HG02840 (cell line): ENCODE results near the gene GDF7.
"Not testable (repeated sequence)": the region's sequence is repeated elsewhere in the genome, so short reads cannot be mapped to it uniquely, and the experiment has no call there.

Experiments used
- ATAC-seq: cut with Tn5 transposase; IDR thresholded peaks from one replicate; pipeline ENCODE4 v1.9.1; 2021; ENCODE audit warnings: mild to moderate bottlenecking, moderate library complexity, moderate number of reproducible peaks; ENCODE audit not compliant: unreplicated experiment, low FRiP score

The GDF7 gene

DNA sequence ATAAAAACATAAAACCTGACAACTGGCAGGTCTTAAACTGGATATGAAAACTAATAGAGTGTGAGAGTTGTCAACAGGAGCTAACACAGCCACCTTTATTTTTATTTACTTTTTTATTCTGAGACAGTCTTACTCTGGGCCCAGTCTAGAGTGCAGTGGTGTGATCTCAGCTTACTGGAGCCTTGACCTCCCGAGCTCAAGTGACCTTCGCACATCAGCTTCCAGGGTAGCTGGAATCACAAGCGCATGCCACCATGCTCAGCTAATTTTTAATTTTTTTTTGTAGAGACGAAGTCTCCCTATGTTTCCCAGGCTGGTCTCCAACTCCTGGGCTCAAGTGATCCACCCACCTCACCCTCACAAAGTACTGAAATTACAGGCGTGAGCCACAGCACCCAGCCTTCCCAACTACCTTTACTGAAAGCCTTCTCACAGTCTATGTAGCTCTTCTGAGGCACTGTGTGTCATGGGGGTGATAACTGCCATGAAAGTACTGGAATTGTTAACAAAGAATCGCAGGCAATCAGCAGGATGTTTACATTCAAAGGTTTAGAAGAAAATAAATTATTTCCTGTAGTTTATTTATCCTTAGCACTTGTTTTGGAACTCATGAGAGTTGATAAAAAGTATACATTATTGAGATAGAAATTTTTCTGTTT is 24.3 kb downstream of the GDF7 start:
- ATAC-seq, result no peak

DNA sequence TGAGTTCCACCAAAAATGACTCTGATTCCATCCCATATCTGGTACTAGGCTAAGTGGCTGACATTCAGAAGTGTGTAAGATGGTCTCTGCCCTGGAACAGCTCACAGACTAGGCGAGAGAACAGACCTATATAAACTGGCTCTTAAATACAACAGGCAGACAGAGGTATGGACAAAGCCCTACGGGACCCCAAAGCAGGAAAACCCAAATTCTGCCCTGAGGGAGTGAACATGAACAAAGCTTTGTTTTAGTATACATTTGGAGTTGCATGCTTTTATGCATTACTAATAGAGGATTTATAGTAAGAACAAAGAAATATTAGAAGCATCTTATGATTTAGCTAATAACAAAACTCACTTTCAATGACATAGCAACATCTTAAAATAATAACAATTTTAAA is 25.1 kb downstream of the GDF7 start:
- no peak for ATAC-seq

DNA sequence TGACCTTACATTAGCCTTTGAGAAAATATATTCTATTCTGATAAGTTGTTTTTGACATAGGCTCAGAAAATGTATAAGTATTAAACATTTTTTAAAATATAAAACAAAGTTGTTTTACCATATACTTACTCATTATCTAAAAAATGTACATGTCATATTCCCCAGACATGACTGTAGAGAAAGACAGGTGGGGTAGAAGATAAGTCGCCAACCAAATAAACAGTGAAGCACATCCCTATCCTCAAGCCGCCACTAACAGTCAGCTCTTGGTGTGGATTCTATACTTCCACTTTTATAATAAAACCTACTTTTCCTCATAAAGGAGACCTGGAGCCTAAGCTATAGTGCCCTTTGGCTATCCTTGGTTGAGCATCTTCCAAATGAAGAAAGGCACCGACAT is 26.4 kb downstream of the GDF7 start:
- ATAC-seq, result no peak

DNA sequence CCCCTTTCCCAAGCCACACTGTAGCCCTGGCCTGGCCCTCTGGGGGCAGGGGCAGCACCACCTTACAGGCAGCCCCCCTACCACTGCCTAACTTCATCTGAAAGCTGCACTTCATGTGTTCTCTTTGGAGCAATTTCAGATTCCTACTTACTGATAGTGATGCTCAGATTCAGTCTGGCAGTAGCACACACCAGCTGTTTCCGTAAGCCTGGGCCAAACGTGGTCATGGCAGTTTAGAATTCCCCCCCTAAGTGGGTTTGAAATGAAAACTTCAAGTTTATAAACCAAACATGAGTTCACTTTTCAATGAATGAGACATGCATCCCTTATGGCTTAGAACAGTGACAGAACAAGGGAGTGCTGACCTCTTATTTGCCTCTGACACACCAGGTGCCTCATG is 29.4 kb downstream of the GDF7 start:
- no peak for ATAC-seq

DNA sequence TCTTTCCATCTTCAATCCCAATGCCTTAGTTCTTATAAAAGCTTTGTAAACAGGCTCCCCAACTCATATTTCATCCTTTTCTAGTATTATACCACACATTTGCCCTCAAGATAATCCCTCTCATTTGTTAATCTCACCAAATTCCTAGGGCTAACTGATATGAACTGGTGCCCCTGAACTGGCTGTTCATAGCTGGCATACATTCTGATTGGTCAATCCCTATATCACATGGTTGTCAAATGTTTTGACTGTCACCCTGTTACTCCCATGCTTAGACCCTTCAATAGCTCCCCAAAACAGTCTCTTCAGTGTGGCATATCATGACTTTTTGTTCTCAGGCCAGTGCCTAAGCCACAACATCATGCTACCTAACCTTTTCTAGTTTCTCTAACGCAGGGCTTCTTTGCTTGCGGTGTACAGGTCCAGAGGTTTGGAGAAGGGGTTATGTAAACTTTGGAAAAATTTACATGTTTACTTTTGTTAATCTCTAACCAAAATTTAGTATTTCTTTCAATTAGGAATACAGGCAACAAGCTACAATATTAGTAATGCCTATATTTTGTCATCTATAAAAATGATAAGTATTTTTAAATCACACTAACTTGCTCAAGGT is 30.5 kb downstream of the GDF7 start:
- no peak for ATAC-seq

DNA sequence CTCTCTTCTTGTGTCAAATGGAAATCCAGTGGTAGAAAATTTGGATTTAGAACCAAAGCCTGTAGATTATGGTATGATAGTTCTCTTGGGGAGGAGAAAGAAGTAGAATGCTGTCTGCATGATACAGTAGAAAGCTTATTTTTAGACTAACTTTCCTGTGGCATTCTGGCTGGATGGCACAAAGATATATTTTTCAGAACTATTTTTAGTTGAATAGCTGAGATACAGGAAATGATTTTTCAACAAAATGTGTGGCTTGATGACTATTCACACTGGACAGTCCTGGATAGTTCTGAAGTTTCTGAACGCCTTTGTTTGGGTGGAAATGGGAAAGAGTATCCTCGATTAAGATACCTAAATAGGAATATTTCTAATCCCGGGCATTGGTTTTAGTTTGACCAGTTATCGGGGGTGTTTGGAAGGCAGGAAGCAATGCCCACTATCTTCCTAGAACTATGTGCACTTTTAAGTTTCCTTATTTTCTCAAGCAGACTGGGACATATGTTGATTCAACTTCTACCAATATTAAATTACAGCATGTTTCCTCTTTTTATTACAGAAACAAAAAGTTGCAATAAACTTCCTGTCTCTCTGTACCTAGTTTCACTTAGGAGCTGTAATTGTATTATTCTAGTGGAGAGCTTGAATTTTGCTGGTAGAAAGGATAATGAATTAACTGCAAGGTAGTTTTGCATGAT is 32.1 kb downstream of the GDF7 start:
- no peak for ATAC-seq

DNA sequence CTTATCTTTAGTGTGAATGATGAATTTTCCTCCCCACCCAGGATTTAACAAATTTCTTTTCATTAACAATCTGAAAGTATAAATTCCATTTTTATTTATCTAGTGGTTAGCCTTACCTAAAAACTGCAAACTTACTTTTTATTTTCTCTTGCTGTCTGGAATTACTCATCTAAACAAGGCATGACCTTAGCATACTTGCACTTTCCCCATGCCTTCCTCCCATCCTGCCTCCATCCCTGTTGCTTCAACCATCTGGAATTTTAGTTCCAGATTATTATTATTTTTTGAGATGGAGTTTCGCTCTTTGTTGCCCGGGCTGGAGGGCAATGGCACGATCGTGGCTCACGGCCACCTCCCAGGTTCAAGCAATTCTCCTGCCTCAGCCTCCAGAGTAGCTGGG is 35.6 kb downstream of the GDF7 start:
- no peak for ATAC-seq

DNA sequence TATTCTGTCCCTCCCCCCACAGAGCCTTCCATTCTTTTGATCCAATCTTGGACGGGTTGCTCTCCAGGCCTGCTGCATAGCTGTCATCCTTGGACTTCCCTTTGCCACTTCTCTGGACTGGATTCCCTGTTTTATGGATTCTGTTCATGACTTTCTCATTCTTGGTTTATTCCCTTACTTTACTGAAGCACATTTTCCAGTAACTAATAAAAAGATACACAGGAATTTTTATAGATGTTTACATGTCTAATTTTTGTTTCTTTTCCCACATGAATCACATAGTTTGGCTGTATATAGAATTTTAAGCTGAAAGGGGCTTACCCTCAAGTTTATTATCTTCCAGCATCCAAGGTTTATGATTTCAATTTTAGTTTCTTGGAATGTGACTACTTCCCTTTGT is 37.9 kb downstream of the GDF7 start:
- ATAC-seq, result no peak

DNA sequence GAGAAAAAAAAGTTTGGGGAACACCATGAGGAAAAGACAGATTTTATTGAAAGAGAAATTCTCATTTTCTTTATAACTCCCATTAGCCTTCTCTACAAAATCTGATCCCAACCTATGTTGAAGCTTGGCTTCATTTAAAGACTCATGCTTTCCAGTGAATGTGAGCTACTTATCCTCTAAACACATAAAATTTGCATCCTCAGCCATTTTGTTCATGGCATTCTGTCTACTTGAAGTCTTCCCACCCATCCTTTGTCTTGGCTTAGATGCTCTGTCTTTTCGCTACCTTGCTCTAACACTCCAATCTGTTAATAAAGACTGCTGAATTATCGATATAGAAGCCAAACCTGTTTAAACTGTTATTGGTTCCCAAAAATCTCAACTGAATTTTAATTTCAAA is 39.3 kb downstream of the GDF7 start:
- no peak for ATAC-seq

DNA sequence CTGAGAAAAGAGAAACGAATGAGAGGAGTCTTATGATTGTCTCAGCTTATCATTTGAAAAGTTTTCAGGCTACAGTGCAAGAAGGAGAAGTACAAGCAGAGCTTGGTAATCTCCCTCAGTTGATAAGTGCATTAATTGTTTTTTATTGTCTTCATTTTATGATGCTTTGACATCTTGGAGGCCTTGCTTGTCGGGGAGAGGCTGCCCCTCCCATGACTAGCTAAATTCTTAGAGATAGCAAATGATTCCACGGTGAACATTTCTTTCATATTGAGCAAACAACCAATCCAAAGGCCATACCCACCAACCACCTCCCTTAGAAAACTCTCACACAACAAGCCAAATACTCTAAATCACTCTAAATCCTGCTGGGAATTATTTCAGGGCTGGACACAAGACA is 39.8 kb downstream of the GDF7 start:
- no peak for ATAC-seq

DNA sequence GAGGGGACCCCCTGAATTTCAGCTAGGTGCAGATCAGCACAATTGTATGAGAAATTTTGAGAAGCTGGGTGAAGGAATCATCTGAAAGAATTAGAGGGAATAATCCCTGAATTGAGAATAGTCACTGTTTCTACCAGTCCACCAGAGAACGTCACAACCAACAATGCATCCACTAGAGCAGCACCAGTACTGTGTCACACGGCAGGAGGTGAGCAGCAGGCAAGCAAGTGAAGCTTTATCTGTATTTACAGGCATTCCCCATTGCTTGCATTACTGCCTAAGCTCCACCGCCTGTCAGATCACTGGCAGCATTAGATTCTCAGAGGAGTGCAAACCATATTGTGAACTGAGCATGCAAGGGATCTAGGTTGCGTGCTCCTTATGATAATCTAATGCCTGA is 40.7 kb downstream of the GDF7 start:
- ATAC-seq, result no peak

DNA sequence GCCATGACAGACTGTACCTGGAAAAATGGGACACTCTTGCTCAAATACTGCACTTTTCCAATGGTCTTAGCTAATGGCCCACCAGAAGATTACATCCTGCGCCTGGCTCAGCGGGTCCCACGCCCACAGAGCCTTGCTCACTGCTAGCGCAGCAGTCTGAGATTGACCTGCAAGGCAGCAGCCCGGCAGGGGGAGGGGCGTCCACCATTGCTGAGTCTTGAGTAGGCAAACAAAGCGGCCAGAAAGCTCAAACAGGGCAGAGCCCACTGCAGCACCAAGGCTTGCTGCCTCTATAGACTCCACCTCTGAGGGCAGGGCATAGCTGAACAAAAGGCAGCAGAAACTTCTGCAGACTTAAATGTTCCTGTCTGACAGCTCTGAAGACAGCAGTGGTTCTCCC is 44.7 kb downstream of the GDF7 start:
- not testable (repeated sequence) for ATAC-seq

DNA sequence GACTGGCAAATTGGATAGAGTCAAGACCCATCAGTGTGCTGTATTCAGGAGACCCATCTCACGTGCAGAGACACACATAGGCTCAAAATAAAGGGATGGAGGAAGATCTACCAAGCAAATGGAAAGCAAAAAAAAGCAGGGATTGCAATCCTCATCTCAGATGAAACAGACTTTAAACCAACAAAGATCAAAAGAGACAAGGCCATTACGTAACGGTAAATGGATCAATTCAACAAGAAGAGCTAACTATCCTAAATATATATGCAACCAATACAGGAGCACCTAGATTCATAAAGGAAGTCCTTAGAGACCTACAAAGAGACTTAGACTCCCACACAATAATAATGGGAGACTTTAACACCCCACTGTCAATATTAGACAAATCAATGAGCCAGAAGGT is 46.6 kb downstream of the GDF7 start:
- not testable (repeated sequence) for ATAC-seq

DNA sequence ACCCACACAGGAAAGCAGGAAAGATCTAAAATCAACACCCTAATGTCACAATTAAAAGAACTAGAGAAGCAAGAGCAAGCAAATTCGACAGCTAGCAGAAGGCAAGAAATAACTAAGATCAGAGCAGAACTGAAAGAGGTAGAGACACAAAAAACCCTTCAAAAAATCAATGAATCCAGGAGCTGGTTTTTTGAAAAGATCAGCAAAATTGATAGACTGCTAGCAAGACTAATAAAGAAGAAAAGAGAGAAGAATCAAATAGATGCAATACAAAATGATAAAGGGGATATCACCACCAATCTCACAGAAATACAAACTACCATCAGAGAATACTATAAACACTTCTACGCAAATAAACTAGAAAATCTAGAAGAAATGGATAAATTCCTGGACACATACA is 47.5 kb downstream of the GDF7 start:
- ATAC-seq, result not testable (repeated sequence)

DNA sequence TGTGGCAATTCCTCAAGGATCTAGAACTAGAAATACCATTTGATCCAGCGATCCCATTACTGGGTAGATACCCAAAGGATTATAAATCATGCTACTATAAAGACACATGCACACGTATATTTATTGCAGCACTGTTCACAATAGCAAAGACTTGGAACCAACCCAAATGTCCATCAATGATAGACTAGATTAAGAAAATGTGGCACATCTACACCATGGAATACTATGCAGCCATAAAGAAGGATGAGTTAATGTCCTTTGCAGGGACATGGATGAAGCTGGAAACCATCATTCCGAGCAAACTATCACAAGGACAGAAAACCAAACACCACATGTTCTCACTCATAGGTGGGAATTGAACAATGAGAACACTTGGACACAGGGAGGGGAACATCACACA is 49.2 kb downstream of the GDF7 start:
- not testable (repeated sequence) for ATAC-seq

DNA sequence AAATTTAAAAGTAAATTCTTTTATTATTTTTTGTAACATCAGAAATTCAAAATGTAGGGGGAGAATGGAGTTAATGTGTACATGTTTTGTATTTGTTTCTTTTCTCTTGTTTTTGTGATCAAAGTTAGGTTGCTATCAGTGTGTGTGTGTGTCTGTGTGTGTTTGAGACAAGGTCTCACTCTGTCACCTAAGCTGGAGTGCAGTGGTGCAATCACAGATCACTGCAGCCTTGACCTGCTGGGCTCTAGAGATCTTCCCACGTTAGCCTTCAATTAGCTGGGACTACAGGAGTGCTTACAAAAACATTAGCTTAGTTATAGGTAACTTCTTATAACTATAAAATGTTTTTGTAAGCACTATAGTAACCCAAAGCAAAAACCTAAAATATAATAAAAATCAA is 50.7 kb downstream of the GDF7 start:
- ATAC-seq, result no peak

DNA sequence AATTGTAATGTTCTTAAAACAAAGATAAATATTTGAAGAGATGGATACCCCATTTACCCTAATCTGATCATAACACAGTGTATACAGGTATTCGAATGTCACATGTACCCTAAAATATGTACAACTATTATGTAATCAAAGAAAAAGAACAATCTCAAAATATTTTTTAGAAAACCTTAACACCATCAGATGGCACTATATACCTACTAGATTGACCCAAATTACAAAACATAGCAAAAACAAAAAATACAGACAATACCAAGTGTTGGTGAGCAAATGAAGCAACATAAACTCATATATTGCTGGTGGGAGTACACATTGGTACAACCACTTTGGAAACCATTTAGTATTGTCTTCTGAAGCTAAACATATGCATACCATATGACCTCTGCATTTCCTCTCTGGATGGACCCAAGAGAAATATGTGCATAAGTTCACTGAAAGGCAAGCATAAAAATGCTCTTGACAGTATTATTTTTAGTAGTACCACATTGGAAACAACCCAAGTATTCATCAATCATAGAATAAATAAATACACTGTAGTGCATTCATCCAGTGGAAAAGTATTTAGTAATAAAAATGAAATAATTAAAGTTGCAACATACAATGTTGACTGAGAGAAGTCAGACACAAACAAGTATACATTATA is 55.8 kb downstream of the GDF7 start:
- ATAC-seq, result no peak

DNA sequence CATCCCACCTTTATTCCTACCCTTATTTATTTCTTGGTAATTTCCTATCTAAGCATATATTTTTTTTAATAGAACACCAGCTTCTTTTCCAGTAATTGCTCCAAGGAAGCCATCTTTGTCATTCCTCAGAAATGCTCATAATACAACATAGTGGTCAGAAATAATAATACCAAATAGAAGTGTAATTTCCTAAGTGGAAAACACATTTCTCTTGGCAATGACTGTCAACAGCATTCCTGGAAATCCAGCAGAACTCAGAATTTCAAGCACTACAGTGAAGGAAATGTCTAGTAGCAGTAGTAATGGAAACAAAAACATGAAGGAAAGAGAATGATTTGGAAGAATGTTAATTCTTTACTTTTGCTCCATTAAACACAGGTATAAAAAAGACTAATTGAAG is 56.6 kb downstream of the GDF7 start:
- no peak for ATAC-seq

DNA sequence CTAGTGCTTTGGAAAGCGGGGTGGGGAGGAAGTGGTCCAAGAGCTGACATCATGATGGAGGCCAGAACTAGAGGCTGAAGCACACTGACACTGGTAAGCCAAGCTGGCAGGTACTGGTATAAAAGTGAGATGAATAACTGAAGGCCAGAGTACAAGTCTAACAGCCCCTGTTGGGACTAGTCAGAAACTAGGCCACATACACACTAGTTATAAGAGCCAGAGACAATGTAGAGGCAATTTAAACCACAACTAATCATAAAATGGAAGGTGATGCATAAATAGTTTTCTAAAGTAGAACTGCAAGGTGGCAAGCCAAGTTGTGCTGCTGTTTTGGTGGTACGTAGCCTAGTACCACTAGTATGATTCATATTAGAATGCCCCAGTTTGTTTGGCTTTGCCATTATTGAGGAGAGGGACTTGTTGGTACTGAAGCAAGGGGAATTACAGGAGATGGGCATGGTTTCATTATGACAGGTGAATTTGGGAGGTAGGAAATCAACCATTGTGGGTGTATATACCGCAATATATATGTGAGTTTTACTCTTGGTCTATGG is 57.6 kb downstream of the GDF7 start:
- ATAC-seq, result no peak

DNA sequence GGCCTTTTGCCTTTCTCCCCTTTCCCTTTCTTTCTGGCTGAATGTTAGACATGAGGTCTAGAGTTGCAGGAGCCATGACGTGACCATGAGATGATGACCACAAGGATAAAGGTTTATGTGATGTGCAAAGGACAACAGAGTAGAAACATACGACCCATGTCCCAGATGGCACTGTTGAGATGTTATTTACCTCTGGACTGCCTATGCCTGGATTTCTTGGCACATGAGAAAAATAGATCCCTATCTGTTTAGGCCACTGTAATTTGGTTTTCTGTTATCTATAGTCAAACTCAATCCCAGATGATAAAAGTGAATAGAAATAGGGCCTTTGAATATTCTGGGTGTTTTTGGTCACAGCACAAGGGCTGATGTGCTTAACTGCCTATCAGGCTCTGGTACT is 58.8 kb downstream of the GDF7 start:
- ATAC-seq, result no peak

DNA sequence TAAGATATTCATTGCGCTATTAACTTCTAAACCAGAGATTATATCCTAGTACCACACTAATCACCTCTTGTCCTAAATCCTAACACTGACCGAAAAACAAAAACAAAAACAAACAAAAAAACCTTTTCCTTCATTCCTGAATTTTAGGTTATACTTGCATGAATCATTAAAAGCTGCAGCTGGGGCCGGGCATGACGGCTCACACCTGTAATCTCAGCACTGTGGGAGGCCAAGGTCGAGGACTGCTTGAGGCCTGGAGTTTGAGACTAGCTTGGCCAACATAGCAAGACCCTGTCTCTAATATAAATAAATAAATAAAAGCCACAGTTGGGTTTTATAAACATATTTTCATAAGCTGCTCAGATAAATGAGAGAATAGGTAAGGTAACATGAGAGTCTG is 60.0 kb downstream of the GDF7 start:
- ATAC-seq, result no peak
